Peyer's patch (tissue), 4 donors: ENCODE data around the gene BDNF.
"Not testable (repeated sequence)": the region's sequence is repeated elsewhere in the genome, so short reads cannot be mapped to it uniquely, and the experiment has no call there.

ENCODE experiments used
- POLR2A ChIP-seq, 2 donors: fragments of 450-650 bp; IDR thresholded peaks; one replicate each; pipeline ENCODE4 v1.5.1; 2017; ENCODE audit warnings: antibody characterized with exemption in 2 of 2, mild to moderate bottlenecking in 2 of 2, moderate library complexity in 2 of 2
- TF ChIP-seq, protein P1 (sequence below), 6 experiments: fragments of 450-650 bp in 4 of 6; fragments of 200-600 bp in 2 of 6; sonication (generic) in 1 of 6; IDR thresholded peaks; one replicate each; pipeline ENCODE4 v1.5.1; 2017 to 2019; ENCODE audit warnings: antibody characterized with exemption in 6 of 6, mild to moderate bottlenecking in 3 of 6, moderate library complexity in 1 of 6

DNA sequence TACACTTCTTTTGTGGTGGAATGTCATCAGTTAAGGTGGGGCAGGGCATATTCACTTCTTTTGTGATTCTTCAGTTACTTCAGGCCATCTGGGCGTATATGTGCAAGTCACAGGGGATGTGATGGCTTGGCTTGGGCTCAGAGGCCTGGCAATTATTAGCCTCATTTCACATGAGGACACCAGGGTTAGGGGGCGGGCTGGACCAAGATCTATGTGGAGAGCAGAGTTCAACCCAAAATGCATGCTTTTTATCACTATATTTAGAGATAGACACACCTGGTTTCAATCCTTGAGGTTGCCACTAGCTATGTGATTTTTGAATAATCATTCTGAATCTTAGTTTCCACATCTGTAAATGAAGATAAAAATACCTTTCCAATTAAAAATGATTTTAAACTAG is 65.5 kb downstream of the BDNF start:
- TF ChIP-seq, protein P1, sequence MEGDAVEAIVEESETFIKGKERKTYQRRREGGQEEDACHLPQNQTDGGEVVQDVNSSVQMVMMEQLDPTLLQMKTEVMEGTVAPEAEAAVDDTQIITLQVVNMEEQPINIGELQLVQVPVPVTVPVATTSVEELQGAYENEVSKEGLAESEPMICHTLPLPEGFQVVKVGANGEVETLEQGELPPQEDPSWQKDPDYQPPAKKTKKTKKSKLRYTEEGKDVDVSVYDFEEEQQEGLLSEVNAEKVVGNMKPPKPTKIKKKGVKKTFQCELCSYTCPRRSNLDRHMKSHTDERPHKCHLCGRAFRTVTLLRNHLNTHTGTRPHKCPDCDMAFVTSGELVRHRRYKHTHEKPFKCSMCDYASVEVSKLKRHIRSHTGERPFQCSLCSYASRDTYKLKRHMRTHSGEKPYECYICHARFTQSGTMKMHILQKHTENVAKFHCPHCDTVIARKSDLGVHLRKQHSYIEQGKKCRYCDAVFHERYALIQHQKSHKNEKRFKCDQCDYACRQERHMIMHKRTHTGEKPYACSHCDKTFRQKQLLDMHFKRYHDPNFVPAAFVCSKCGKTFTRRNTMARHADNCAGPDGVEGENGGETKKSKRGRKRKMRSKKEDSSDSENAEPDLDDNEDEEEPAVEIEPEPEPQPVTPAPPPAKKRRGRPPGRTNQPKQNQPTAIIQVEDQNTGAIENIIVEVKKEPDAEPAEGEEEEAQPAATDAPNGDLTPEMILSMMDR (IDR thresholded peaks at IDR 0.05) = not testable (repeated sequence)
- TF ChIP-seq POLR2A (IDR thresholded peaks at IDR 0.05) = not testable (repeated sequence)
